Stimulated activated CD4-positive, alpha-beta T cell treated with anti-CD3 and anti-CD28 coated beads, Interleukin-12 subunit alpha, Interleukin-12 subunit beta, amount 100 ng/mL, for 48 hours (primary cell): Measurements from ENCODE around the gene PPM1H.
A peak's percentile ranks its signal among the peaks of the same experiment; 100 is the strongest.

ENCODE experiments used
- DNase-seq, 3 donors: peaks; one replicate each; pipeline ENCODE4 v3.0.0-alpha.2; 2020; ENCODE audit warnings: low read depth in 2 of 3, low spot score in 1 of 3

Gene PPM1H

DNA sequence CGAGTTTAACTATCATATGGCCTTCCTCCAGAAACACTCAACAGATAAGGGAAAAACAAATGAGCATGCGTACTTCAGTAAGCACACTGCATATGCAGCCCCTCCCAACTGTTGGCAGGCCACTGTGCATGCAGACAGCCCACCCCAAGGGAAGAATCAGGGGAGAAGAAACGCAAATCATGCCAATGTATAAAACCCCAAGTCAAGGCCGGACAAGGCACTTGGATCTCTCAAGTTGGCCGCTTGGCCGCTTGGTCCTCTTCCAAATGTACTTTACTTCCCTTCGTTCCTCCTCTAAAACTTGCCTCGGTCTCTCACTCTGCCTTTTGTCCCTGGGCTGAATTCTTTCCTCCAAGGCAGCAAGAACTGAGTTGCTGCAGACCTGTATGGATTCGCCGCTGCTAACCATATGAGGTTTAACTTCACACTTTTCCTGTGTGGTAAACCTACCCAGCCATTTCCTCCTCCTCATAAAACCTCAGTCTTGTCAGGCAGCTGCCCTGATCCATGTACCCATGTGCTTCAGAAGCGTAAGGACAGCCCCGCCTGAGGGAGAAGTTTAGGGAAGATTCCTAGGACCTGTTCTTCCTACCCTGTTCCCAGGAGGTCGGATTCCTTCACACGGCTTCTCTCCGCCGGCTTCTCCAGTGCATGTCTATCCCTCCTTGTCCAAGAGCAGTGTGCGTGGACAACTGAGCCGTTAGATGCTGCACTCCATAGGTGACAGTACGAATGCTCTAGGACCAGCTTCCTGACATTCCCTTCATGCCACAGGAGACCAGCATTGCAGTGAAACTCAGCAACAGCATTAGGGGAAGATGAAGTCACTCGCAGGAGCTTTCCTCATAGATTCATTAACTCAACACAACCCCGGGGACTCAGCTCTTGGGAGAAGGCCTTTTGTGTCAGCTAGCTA is 280.4 kb downstream of the PPM1H start:
- no peak for DNase-seq

DNA sequence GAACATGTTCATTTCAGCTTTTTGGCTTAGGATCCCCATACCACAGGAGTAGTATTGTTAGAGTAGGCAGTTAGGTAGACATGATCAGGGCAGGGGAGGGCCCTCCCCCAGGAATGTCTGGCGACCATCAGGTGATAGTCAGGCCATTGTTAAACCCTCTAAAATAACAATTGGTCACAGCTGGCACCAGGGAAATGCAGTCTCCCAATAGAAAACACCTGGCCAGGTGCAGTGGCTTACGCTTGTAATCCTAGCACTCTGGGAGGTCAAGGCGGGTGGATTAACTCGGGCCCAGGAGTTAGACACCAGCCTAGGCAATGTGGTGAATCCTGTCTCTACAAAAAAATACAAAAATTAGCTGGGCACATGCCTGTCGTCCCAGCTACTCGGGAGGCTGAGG is 281.2 kb downstream of the PPM1H start:
- no peak for DNase-seq

DNA sequence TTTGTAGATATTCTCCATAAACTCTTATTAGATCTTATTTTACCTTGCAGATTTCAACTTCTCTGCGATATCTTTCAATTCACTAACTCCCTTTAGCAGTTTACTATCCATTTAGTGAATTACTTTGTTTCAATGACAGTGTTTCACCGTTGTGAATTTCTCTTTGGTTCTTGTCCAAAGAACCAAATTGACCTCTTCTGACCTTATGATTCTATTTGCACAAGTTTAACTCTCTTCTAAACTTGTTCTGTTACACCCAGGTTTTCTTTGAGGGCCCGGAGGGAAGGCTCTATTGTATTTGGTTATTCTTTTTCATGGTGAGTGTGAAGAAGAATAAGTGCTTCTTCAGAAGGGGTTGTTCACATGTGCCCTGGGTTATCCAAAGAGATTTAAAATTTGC is 281.6 kb downstream of the PPM1H start:
- no peak for DNase-seq

DNA sequence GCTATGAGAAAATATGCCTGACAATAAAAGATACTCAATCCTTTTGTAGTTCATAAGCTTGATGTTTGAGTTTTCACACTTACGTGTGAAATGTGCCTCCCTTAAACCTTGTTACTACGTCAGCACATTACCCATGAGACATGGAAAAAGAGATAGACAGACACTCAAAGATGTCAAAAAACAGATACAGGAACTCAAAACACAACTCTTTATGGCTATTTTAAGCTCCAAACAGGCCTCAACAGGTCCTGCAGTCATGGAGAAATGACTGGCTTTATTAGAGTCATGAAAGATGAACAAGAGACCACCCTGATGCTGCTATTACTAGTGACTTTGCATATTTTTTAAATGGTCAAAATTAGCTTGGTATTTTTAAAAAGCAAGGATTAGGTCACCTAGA is 283.8 kb downstream of the PPM1H start:
- no peak for DNase-seq

- no peak for DNase-seq
Measured at GRCh38 chr12:62649412-62650138, 285.4 kb downstream of the PPM1H start.

DNA sequence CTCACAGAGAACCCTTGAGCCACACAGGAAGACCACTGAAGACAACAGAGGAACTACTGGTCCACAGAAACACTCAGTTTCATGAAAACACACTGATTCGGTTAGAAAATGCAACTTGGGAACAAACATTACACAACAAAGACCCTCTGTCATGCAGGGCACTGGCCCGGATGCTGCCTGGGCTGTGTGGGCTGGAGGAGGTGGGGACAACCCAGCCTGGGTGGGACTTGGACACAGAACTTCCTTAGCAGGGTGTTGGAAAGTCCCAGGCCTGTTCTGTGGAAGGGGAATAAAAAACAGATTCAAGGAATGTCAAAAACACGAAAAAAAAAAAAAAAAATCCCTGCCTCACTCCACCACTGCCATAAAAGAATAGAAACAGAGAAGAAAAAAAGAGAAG is 287.4 kb downstream of the PPM1H start:
- DNase-seq = no peak

- no peak for DNase-seq
Measured at GRCh38 chr12:62646566-62646965, 288.4 kb downstream of the PPM1H start.

- no peak for DNase-seq
Measured at GRCh38 chr12:62643486-62643885, 291.5 kb downstream of the PPM1H start.

- no peak for DNase-seq
Measured at GRCh38 chr12:62642486-62642885, 292.5 kb downstream of the PPM1H start.

DNA sequence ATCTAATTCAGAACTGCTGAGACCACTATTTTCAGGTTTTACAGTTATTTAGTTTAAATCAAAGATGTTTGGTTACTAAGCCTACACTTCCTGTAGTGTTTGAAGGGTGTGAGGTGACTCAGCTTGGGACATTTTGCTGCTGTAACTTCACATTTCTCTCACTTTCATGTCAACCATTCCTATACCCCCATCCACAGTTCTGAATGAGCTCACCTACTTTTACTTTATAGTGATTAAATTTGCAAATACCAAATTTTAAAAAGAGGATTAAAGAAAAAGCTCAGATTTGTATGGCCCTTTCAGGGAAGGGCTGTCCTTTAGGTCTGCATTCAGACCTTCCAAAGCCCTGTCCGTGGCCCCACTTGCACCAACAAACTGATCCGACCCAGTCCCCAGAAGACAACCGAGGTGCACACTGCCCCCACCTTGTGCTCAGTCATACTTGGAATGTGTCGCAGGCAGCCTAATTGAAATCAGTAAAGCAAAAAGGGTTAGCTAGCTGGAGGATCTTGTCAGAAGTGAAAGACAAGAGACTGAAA is 294.0 kb downstream of the PPM1H start:
- peak; percentile 19 to 30 (median 23) for DNase-seq

- DNase-seq = no peak
Measured at GRCh38 chr12:62637679-62638078, 297.3 kb downstream of the PPM1H start.

DNA sequence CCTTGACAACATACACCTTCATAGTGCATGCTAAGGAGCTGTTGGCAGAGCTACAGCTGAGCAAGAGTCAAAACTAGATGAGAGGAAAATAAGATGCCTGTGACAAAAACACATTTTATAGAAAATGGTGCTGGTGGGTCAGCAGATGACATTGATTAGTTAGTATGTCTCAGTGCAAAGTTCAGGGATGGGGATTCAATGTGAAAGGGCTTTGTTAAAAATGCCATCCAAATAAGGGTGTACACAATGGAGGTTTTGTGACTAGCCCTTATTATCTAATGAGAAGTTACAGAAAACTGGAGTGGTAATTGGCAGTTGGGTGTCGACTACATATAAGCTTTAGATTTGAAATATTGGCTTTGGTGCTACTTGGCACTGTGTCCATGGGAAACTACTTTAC is 299.3 kb downstream of the PPM1H start:
- DNase-seq = no peak

- no peak for DNase-seq
Measured at GRCh38 chr12:62632411-62632918, 302.5 kb downstream of the PPM1H start.

- DNase-seq = no peak
Measured at GRCh38 chr12:62631471-62632410, 303.2 kb downstream of the PPM1H start.

- no peak for DNase-seq
Measured at GRCh38 chr12:62629971-62630739, 304.8 kb downstream of the PPM1H start.

DNA sequence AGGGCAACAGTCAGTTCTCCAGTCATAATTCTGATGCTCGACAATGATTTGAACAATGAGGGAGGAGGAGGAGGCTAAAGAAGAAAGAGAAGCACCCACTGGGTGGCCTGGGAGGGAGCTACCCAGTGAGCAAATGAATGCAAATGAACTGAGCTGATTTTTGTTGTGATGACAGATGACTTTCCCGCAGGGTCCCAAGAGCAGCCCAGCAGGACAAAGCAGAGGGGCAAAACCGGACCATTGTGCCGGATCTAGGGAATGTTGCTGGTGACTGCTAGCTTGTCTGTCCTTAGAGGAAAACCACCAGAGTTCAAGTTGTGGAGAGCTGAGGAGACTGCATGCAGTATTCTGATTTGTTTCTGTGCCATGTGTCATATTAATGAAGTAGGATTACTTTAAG is 305.5 kb downstream of the PPM1H start:
- DNase-seq = no peak

GRCh38 chr12:62627181-62627580 is 307.8 kb downstream of the PPM1H start:
- no peak for DNase-seq

- no peak for DNase-seq
Measured at GRCh38 chr12:62625228-62625627, 309.7 kb downstream of the PPM1H start.

DNA sequence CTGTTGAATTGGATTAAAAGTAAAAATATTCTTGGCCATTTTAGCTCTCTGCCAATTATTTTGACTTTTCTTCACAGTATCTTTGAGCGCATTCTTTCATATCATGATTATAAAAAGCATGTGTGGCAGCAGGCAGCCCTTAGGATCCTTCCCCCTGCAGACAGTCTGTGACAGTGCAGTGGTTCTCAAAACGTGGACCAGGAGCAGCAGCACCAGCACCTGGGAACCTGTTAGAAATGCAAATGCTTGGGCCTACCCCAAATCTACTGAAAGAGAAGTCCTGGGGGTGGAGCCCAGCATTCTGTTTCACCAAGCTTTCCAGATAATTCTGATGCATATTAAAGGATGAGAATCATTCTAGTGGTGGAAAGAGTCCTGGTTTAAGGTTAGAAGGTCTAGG is 312.8 kb downstream of the PPM1H start:
- no peak for DNase-seq

DNA sequence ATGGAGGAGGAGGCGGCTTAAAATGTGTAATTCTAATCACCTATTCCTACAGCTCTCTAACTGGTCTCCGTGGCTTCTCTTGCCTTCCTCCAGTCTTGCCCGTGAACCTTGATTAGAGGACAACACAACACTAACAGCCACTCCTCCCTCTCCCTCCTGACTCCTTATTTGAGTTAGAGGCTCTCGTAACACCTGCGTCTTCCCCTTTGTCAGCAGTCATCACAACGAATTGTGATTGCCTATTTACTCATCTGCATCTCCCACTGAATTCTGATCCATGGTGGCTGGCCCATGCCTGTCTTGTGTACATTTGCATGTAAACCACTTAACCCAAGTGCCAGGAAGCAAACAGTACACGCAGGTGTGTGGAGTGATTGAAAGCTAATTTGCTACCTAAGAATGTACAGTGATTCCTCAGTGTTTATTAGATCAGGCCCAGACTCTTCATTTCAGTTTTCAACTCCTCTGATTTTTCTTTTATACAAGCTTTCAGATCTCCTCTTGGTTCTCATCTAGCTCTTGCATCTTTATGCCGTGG is 313.8 kb downstream of the PPM1H start:
- no peak for DNase-seq
